ENCODE data around the gene CTDSPL. TPM values are rescaled to one million over a fixed set of nuclear protein-coding genes. Genes with fewer than 3 reads are reported as not detected.
"Not testable (repeated sequence)": the region's sequence is repeated elsewhere in the genome, so short reads cannot be mapped to it uniquely, and the experiment has no call there.

The CTDSPL gene
- total RNA-seq, 1 experiment from 2014 or later: 81.9 TPM

DNA sequence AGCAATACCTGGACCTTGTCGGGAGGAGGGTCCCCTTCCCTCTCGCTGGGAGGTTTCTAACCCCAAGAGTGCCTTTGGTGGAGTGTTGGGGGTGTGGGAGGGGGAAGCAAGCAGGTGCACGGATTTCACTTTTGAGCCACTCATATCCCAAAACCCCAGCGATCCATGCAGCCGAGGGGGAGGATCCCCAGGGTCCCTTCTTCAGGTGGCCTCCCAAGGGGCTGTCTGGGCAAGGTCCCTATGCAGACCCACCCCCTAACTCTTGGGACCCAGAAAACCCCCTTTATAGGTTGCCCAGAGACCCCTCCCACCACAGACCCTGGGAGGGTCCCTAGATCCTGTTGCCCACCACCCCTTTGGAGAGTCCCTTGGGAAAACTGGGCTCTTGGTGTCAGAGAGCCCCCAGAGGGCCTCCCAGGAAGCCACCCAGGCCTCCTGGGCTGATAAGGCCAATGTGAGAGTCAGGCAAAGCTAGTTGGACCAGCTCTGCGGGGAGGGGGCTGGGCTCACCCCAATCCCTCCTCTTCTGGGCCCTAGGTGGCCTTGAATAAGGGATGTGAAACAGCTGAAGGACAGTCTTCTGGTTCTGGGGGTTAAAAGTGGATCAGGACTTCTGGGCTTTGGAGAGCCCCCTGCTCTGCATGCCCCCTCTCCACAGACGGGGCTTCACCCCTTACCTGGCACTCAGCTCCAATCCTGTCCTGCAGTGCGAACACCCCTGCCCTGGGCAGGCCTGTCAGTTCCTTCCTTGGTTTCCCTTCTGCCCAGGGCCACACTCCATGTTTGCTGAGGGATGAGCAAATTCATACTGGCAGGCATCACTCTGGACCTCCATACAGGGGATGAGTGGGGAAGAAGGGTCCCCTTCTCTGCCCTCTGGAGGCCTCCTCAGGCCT, 168.7 kb downstream of the CTDSPL start:
- CTCF ChIA-PET: interaction anchor here (0.6 to 1.3 kb wide), 4 partner anchors 9 to 226 kb away, joined by 3 to 4 read pairs (median 4); partner anchors contain the start of gene DLEC1
- peak overlapping the region; percentile 57 for H3K4me3 Mint-ChIP-seq (ENCODE audit: low read depth, unreplicated experiment)
- no peaks in the 10 kb centered on the region for H3K27me3 Mint-ChIP-seq (ENCODE audit: unreplicated experiment)
- TF ChIP-seq, protein P1, sequence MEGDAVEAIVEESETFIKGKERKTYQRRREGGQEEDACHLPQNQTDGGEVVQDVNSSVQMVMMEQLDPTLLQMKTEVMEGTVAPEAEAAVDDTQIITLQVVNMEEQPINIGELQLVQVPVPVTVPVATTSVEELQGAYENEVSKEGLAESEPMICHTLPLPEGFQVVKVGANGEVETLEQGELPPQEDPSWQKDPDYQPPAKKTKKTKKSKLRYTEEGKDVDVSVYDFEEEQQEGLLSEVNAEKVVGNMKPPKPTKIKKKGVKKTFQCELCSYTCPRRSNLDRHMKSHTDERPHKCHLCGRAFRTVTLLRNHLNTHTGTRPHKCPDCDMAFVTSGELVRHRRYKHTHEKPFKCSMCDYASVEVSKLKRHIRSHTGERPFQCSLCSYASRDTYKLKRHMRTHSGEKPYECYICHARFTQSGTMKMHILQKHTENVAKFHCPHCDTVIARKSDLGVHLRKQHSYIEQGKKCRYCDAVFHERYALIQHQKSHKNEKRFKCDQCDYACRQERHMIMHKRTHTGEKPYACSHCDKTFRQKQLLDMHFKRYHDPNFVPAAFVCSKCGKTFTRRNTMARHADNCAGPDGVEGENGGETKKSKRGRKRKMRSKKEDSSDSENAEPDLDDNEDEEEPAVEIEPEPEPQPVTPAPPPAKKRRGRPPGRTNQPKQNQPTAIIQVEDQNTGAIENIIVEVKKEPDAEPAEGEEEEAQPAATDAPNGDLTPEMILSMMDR (IDR thresholded peaks at IDR 0.05; ENCODE audit: unreplicated experiment): no peak
- intact Hi-C loops (cut with micrococcal nuclease; ENCODE audit: unreplicated experiment): no loop called here
- H3K36me3 Mint-ChIP-seq (ENCODE audit: insufficient read depth, unreplicated experiment): peaks cover 18% of the 10 kb centered on the region
- peaks cover 30% of the 10 kb centered on the region for H3K4me1 Mint-ChIP-seq (ENCODE audit: low read depth, unreplicated experiment)
- no peaks in the 10 kb centered on the region for H3K9me3 Mint-ChIP-seq (ENCODE audit: low read depth, unreplicated experiment)
- peak; percentile 59 for DNase-seq
- BruUV-seq (replicated peaks): no TSS peak
- H3K27ac Mint-ChIP-seq (ENCODE audit: unreplicated experiment): no peak overlapping the region

DNA sequence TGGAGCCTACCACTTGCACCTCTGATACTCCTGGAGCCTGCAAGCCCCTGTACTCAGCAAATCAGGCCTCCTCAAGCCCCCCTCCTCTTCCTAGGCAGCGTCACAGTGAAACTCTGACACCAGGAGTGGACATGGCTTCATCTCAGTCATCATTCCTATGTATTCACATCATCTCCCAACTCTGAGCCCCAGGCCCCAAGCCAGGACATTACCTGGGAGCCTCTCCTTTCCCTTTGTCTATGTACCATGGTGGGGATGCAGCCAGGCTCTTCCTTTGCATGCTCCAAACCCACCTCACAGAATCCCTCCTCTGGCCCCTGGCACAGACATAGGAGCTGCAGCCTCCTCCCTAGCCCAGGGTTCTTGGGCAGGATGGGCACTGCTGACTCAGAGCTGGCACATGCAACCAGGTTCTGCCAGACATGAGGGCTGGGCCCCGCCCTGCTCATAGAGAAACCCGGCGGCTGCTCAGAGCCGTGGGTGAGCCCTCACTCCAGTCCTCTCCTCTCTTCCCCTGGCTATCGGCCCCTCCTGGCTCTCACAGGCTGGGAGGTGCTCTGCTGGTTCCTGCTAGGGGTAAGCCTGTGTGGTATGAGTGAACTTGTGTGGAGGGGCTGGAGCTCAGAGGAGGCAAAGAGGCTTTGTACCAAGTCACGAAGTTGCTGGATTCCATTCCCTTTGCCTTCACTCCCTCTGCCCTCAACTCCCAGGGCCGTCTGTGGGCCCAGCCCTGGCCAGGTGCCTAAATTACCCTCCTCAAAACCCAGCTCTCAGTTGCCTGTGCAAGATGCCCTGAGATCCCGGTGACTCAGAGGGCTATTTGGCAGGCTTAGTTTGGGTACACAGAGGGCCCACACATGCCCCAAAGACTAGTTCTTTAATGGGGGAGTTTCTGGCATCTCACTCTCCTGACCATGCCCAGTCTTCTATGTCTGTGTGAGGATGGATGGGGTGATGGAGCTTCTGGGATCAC, 169.6 kb downstream of the CTDSPL start:
- TF ChIP-seq, protein P1 (IDR thresholded peaks at IDR 0.05; ENCODE audit: unreplicated experiment): no peak
- BruUV-seq (replicated peaks): TSS peak; percentile 44
- Mint-ChIP-seq H3K36me3 (ENCODE audit: insufficient read depth, unreplicated experiment) (peaks cover 13% of the 10 kb centered on the region), H3K9me3 (ENCODE audit: low read depth, unreplicated experiment) (no peaks in the 10 kb centered on the region), H3K27ac (ENCODE audit: unreplicated experiment) (peak overlapping the region; percentile 27), H3K4me3 (ENCODE audit: low read depth, unreplicated experiment) (peak overlapping the region; percentile 15), H3K27me3 (ENCODE audit: unreplicated experiment) (no peaks in the 10 kb centered on the region), H3K4me1 (ENCODE audit: low read depth, unreplicated experiment) (peaks cover 21% of the 10 kb centered on the region)
- intact Hi-C loops (cut with micrococcal nuclease; ENCODE audit: unreplicated experiment): no loop called here
- peak; percentile 77 for DNase-seq
- CTCF ChIA-PET: interaction anchor here (1.1 to 1.3 kb wide), 2 partner anchors 8 to 34 kb away, joined by 4 read pairs; partner anchors contain the start of gene DLEC1

DNA sequence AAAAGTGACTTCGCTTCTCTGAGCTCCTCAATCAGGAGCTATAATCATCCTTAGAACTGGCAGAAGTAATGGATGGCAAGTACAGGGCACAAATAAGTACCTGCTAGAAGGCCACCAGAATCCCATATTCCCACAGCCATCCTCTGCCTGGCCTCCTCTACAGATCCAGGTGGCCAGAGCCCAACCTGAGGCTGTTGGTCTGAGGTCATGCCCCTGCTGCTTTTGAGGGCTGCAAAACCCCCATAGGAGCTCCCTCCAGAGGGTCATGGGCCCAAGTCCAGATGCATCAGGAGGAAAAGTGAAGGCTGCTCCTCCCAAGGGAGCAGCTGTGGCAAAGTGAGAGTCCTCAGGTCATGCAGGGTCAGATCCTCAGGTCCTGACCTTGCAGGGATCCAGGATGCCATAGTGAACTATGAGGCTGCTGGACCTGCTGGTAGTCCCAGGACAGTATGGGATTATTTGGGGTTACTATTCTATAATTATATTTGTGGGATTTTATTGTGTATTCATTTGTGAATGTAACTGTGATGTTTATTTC, 170.7 kb downstream of the CTDSPL start:
- TF ChIP-seq, protein P1 (IDR thresholded peaks at IDR 0.05; ENCODE audit: unreplicated experiment): no peak
- CTCF ChIA-PET: no interaction called here
- DNase-seq: no peak
- intact Hi-C loops (cut with micrococcal nuclease; ENCODE audit: unreplicated experiment): no loop called here
- Mint-ChIP-seq H3K27ac (ENCODE audit: unreplicated experiment) (no peak overlapping the region), H3K27me3 (ENCODE audit: unreplicated experiment) (no peaks in the 10 kb centered on the region), H3K9me3 (ENCODE audit: low read depth, unreplicated experiment) (no peaks in the 10 kb centered on the region), H3K4me3 (ENCODE audit: low read depth, unreplicated experiment) (no peak overlapping the region), H3K36me3 (ENCODE audit: insufficient read depth, unreplicated experiment) (peaks cover 13% of the 10 kb centered on the region), H3K4me1 (ENCODE audit: low read depth, unreplicated experiment) (peaks cover 21% of the 10 kb centered on the region)
- no TSS peak for BruUV-seq (replicated peaks)

DNA sequence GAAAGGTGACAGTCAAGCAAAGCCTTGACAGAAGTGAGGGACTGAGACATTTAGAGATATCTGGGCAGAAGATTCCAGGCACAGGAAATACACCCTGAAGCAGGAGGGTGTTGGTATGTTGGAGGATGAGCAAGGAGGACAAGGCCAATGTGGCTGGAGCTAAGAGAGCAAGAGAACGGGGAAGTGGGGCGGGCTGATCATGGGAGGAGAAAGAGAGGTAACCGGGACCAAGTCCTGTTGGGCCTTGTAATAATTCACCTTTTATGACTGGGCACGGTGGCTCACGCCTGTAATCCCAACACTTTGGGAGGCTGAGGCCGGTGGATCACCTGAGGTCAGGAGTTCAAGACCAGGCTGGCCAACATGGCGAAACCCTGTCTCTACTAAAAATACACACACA, 171.9 kb downstream of the CTDSPL start:
- Mint-ChIP-seq H3K27ac (ENCODE audit: unreplicated experiment) (peak overlapping the region; percentile 13), H3K4me1 (ENCODE audit: low read depth, unreplicated experiment) (peaks cover 25% of the 10 kb centered on the region)
- H3K4me3 Mint-ChIP-seq (ENCODE audit: low read depth, unreplicated experiment); BruUV-seq (replicated peaks); CTCF ChIA-PET; H3K9me3 Mint-ChIP-seq (ENCODE audit: low read depth, unreplicated experiment); H3K27me3 Mint-ChIP-seq (ENCODE audit: unreplicated experiment); intact Hi-C loops (cut with micrococcal nuclease; ENCODE audit: unreplicated experiment); DNase-seq; H3K36me3 Mint-ChIP-seq (ENCODE audit: insufficient read depth, unreplicated experiment): not testable (repeated sequence)

Small RNA genes lying within 50 kb of the gene (microRNA-seq; reads per million reads assigned to microRNA genes)
- 20.7 reads per million, percentile 45 among the genes with 10 or more reads in this experiment for gene MIR26A1

Other genes starting within 250 kb of the CTDSPL start
- gene VILL, start 128.9 kb downstream of the CTDSPL start, total RNA-seq (2022): 52.6 and 86.8 TPM in 2 replicates
- 7.8 and 9.8 TPM in 2 replicates for gene PLCD1, start 167.8 kb downstream of the CTDSPL start, total RNA-seq (2022)
- gene DLEC1, start 177.3 kb downstream of the CTDSPL start, total RNA-seq (2022): 0.28 and 0.78 TPM in 2 replicates